ENCODE measurements around the gene TMEM245. TPM values are rescaled to one million over a fixed set of nuclear protein-coding genes. Genes with fewer than 3 reads are reported as not detected.

The TMEM245 gene
- total and polyA plus RNA-seq, 3 donors from 2014 or later, result 44.9 to 67.6 (median 63.6) TPM

DNA sequence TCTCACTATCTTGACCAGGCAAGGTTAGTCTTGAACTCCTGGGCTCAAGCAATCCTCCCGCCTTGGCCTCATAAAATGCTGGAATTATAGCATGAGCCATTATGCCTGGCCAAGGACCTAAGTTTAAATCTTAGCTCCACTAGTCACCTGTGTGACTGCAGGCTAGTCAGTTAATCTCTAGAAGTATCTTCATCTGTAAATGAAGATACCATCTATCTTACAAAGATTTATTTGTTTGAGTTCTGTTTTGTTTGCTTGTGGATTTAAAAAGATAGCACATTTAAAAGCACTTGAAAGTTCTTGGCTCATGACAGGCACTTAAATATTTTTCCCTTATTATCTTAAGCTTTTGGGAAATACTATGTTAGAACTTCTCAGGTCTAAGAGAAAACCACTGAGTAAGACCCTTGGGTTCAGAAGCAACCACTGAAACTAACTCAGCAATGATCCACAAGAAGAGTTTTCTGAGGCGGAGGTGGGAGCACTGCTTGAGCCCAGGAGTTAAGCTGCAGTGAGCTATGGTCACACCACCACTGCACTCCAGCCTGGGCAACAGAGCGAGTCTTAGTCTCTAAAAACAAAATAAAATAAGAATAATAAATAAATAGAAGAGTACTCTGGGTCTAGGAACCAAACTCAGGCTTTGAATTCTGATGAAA lies 19.1 kb downstream of the TMEM245 start:
- Histone ChIP-seq H3K4me1 (peaks cover 59% of the 10 kb centered on the region), H3K27me3 (no peaks in the 10 kb centered on the region), H3K4me3 (no peak overlapping the region), H3K36me3 (ENCODE audit: low read depth, missing control alignments) (no peaks in the 10 kb centered on the region), H3K27ac (no peak overlapping the region), H3K9me3 (no peaks in the 10 kb centered on the region)
- TF ChIP-seq POLR2A (IDR thresholded peaks at IDR 0.05), result no peak
- no peak for TF ChIP-seq CTCF (IDR thresholded peaks at IDR 0.05)
- no peak for DNase-seq
- intact Hi-C loops (cut with DNase I; ENCODE audit: low total_unique reads), result no loop called here
- WGBS, 2 donors, result 77 to 96% methylated on average over 3 of the region's 3 CpGs

DNA sequence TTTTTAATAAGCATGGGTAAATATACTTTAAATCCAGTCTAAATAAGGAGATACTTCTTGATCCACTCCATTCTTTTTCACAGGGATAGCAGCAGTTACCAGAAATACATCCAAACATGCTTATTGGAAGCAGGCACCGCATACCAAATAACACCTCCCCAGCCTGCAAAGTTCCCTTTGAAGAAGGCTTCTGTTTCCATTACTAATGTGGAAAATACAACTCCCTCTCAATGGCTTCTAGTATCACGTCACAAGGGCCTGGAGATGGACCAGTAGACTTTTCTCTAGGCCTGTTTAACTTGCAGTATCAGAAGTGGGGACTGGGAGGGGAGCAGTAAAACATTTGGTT lies 20.8 kb downstream of the TMEM245 start:
- TF ChIP-seq CTCF (IDR thresholded peaks at IDR 0.05), result no peak
- no peak for TF ChIP-seq POLR2A (IDR thresholded peaks at IDR 0.05)
- DNase-seq, result no peak
- Histone ChIP-seq H3K27ac (peak overlapping the region; percentile 51 to 83), H3K4me3 (no peak overlapping the region), H3K36me3 (ENCODE audit: low read depth, missing control alignments) (no peaks in the 10 kb centered on the region), H3K4me1 (peaks cover 61% of the 10 kb centered on the region), H3K27me3 (no peaks in the 10 kb centered on the region), H3K9me3 (no peaks in the 10 kb centered on the region)
- WGBS, 2 donors, result 32 to 48% methylated on average over 2 of the region's 2 CpGs
- intact Hi-C loops (cut with DNase I; ENCODE audit: low total_unique reads), result no loop called here

- Histone ChIP-seq H3K27me3 (no peaks in the 10 kb centered on the region), H3K9me3 (no peaks in the 10 kb centered on the region), H3K4me3 (no peak overlapping the region), H3K27ac (peak overlapping the region; percentile 51 to 83), H3K36me3 (ENCODE audit: low read depth, missing control alignments) (no peaks in the 10 kb centered on the region), H3K4me1 (peaks cover 61% of the 10 kb centered on the region)
- no peak for TF ChIP-seq CTCF (IDR thresholded peaks at IDR 0.05)
- no peak for TF ChIP-seq POLR2A (IDR thresholded peaks at IDR 0.05)
- intact Hi-C loops (cut with DNase I; ENCODE audit: low total_unique reads), result no loop called here
- peak; percentile 61 for DNase-seq
- WGBS, 2 donors, result 27 to 47% methylated on average over 4 of the region's 4 CpGs
Observed at GRCh38 chr9:109098171-109098959, 21.4 kb downstream of the TMEM245 start.

DNA sequence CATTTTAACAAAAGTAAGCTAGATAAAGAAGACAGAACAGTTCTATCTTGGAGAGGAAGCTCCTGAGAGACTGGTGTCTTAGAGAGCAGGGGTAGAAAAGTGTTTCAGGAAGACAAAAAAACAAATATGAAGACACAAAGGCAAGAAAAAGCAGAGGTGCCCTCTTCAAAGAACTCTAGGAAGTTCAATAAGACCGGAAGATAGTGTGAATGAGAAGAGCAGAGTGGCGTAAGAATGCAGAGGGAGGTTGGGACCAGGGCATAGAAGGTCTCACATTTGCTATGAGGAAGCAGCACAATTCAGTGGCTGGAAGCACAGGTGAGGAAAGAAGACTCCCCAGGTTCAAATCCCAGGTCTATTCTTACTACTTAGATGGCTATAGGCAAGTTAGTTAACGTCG lies 22.6 kb downstream of the TMEM245 start:
- H3K27ac ChIP-seq, result peak overlapping the region; percentile 51 to 83
- no peaks in the 10 kb centered on the region for H3K27me3 ChIP-seq
- intact Hi-C loops (cut with DNase I; ENCODE audit: low total_unique reads), result no loop called here
- 86 to 94% methylated on average over 4 of the region's 4 CpGs for WGBS, 2 donors
- H3K4me3 ChIP-seq, result no peak overlapping the region
- H3K36me3 ChIP-seq (ENCODE audit: low read depth, missing control alignments), result no peaks in the 10 kb centered on the region
- DNase-seq, result no peak
- peaks cover 61% of the 10 kb centered on the region for H3K4me1 ChIP-seq
- H3K9me3 ChIP-seq, result no peaks in the 10 kb centered on the region
- no peak for TF ChIP-seq POLR2A (IDR thresholded peaks at IDR 0.05)
- no peak for TF ChIP-seq CTCF (IDR thresholded peaks at IDR 0.05)

Measured in testis (tissue), 3 donors.